Endothelial cell (in vitro differentiated cells): Measurements from ENCODE around the gene SRSF5. TPM values are rescaled to one million over a fixed set of nuclear protein-coding genes. Genes with fewer than 3 reads are reported as not detected.
A peak's percentile ranks its signal among the peaks of the same experiment; 100 is the strongest.

Experiments used
- DNase-seq: peaks from one replicate; pipeline ENCODE4 v3.0.0; 2021; ENCODE audit warnings: low spot score
- H3K27ac Mint-ChIP-seq: one replicate; pipeline ENCODE4 v1.8.0; 2021; ENCODE audit warnings: mixed read lengths, inconsistent platforms; ENCODE audit not compliant: unreplicated experiment
- H3K27me3 Mint-ChIP-seq: one replicate; pipeline ENCODE4 v1.8.0; 2021; ENCODE audit warnings: mild to moderate bottlenecking, moderate library complexity, mixed read lengths, inconsistent platforms; ENCODE audit not compliant: unreplicated experiment
- H3K36me3 Mint-ChIP-seq: one replicate; pipeline ENCODE4 v1.8.0; 2021; ENCODE audit warnings: mild to moderate bottlenecking, low read depth, mixed read lengths, inconsistent platforms; ENCODE audit not compliant: unreplicated experiment
- H3K4me1 Mint-ChIP-seq: one replicate; pipeline ENCODE4 v1.8.0; 2021; ENCODE audit warnings: mild to moderate bottlenecking, mixed read lengths, inconsistent platforms; ENCODE audit not compliant: unreplicated experiment
- H3K4me3 Mint-ChIP-seq: one replicate; pipeline ENCODE4 v1.8.0; 2021; ENCODE audit warnings: mild to moderate bottlenecking, mixed read lengths, inconsistent platforms; ENCODE audit not compliant: unreplicated experiment
- H3K9me3 Mint-ChIP-seq: one replicate; pipeline ENCODE4 v1.8.0; 2021; ENCODE audit warnings: mixed read lengths, inconsistent platforms; ENCODE audit not compliant: unreplicated experiment
- total RNA-seq: library from RNA; stranded (reverse); fragmentation: NEBNext Ultra II Directional; extraction: Animal tissue kit (Norgen Biotek cat#: 25700); gene quantifications from one replicate; pipeline ENCODE4 v1.2.1, GENCODE V29; 2021; ENCODE audit not compliant: unreplicated experiment
- TF ChIP-seq, protein P1 (sequence below): fragments of 200-600 bp; sonication (generic); IDR thresholded peaks from one replicate; pipeline ENCODE4 v1.5.0; 2021; ENCODE audit warnings: antibody characterized with exemption; ENCODE audit not compliant: unreplicated experiment

SRSF5 gene
- total RNA-seq, 1 donor from 2014 or later, result 241 TPM

DNA sequence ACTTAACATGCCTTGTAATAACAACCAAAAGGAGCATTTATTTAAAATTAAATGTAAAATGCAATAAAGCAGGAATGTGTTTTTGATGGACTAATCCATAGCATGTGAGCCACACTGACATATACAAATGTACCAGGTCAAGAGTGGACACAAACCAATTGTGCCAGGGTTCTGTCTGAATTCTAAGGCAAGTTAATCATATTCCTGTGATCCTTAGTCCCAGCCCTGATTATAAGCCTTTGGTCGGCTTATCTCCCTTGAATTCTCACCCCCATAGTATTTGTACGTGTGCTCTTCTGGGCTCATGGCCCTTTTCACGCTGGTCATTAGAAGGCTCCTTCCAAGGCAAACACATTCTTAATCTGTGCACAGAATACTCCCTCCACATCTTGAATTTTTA lies 10.6 kb upstream of the SRSF5 start:
- DNase-seq, result no peak
- Mint-ChIP-seq H3K27ac (no peak overlapping the region), H3K4me1 (no peaks in the 10 kb centered on the region), H3K27me3 (peaks cover 4% of the 10 kb centered on the region), H3K9me3 (no peaks in the 10 kb centered on the region), H3K36me3 (no peaks in the 10 kb centered on the region), H3K4me3 (no peak overlapping the region)
- TF ChIP-seq, protein P1, sequence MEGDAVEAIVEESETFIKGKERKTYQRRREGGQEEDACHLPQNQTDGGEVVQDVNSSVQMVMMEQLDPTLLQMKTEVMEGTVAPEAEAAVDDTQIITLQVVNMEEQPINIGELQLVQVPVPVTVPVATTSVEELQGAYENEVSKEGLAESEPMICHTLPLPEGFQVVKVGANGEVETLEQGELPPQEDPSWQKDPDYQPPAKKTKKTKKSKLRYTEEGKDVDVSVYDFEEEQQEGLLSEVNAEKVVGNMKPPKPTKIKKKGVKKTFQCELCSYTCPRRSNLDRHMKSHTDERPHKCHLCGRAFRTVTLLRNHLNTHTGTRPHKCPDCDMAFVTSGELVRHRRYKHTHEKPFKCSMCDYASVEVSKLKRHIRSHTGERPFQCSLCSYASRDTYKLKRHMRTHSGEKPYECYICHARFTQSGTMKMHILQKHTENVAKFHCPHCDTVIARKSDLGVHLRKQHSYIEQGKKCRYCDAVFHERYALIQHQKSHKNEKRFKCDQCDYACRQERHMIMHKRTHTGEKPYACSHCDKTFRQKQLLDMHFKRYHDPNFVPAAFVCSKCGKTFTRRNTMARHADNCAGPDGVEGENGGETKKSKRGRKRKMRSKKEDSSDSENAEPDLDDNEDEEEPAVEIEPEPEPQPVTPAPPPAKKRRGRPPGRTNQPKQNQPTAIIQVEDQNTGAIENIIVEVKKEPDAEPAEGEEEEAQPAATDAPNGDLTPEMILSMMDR, result no peak

DNA sequence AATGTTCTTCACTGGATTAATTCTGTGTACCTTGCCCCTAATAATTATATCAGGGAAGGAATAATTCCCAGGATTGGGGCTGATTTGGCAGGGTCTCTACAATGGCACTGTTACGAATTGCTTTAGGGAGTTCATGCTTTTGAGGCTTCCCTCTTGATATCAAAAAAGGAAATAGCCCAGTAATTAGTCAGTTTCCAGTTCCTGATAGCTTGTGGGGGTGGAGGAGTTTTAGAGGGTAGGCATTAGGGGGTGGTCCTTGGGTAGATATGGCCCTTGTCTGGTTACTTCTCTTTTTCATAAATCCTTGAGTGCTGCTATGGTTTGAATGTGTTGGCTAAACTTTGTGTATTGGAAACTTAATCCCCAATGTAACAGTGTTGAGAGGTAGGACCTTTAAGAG lies 6.1 kb upstream of the SRSF5 start:
- H3K36me3 Mint-ChIP-seq, result no peaks in the 10 kb centered on the region
- no peak for DNase-seq
- H3K27ac Mint-ChIP-seq, result peak overlapping the region; percentile 52
- no peak overlapping the region for H3K4me3 Mint-ChIP-seq
- H3K27me3 Mint-ChIP-seq, result no peaks in the 10 kb centered on the region
- TF ChIP-seq, protein P1, result no peak
- H3K4me1 Mint-ChIP-seq, result no peaks in the 10 kb centered on the region
- H3K9me3 Mint-ChIP-seq, result no peaks in the 10 kb centered on the region

DNA sequence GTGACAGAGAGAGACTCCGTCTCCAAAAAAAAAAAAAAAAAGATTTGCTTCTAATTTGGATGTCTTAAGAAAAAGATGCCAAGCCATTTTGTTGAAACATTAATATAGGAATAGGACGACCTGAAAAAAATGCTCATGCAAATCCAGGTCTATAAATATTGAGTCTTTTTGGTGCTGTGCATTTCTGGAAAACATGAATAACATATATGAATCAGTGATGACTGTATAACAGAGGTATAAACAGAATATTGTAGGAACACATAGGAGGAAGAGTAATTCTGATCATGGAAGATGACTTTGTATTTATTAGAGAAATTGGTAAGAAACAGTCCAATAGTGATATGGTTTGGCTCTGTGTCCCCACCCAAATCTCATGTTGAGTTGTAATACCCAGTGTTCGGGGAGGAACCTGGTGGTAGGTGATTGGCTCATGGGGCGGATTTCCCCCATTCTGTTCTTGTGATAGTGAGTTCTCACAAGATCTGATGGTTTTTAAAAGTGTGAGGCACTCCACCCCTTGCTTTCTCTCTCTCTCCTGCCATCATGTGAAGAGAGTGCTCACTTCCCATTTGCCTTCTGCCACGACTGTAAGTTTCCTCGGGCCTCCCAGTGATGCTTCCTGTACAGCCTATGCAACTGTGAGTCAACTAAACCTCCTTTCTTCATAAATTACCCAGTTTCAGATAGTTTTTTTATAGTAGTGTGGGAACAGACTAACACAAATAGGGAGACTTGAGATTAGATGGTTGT lies 3.0 kb upstream of the SRSF5 start:
- no peak for DNase-seq
- Mint-ChIP-seq H3K36me3 (peaks cover 12% of the 10 kb centered on the region), H3K4me3 (peak overlapping the region; percentile 20), H3K9me3 (no peaks in the 10 kb centered on the region), H3K27ac (no peak overlapping the region), H3K27me3 (peaks cover 19% of the 10 kb centered on the region), H3K4me1 (peaks cover 16% of the 10 kb centered on the region)
- TF ChIP-seq, protein P1, result no peak

DNA sequence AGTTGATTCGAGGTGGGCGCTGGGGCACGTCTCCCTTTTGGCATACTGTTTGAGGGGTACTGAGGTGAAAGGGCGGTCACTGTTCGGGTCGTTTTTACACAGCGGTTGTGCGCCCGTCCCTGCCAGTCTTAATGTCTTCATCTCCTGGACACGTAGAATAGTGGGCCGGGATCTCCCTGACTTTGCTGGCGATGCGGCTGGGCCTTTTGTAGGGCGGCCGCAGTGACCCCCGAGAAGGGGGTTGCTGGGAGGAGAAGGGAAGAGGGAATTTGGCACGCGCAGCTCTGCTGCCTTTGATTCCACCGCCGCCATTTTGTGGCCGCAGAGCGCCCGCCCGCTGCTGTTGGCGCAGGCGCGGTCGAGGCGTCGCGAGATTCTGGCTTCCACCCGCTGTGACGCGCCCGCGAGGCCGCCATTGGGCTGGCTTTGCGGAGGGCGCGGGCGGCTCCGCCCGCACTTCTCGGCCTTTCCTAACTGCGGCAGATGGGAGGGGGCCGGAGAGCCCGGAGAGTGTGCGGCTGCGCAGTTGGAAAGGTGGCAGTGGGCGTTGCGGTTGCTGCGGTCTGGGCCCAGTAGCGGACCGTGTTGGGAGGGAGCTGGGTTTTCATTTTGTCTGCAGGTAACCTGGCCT lies 542 bp downstream of the SRSF5 start:
- peaks cover 41% of the 10 kb centered on the region for H3K36me3 Mint-ChIP-seq
- no peaks in the 10 kb centered on the region for H3K9me3 Mint-ChIP-seq
- peaks cover 23% of the 10 kb centered on the region for H3K27me3 Mint-ChIP-seq
- H3K4me1 Mint-ChIP-seq, result peaks cover 25% of the 10 kb centered on the region
- H3K4me3 Mint-ChIP-seq, result peak overlapping the region; percentile 98
- peak overlapping the region; percentile 100 for H3K27ac Mint-ChIP-seq
- TF ChIP-seq, protein P1, result no peak
- DNase-seq, result peak; percentile 96

DNA sequence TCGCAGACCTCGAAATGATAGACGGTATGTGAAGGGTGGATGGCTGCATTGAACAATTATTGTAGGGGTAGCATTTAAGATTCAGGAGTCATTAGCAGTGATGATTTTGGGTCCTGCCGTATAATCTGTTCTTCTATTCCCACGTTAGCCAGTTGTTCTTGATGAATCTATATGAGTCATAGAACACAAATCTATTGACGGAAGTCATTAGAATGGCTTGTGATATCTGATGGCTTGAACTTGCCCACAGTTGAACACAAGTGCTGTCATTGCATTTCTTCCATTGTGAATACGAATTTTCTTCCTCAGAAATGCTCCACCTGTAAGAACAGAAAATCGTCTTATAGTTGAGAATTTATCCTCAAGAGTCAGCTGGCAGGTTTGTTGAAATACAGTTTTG lies 1.9 kb downstream of the SRSF5 start:
- TF ChIP-seq, protein P1, result no peak

More for the DNA sequence above, 1.9 kb downstream of the SRSF5 start:
- no peak for DNase-seq
- Mint-ChIP-seq H3K36me3 (peaks cover 49% of the 10 kb centered on the region), H3K9me3 (no peaks in the 10 kb centered on the region), H3K27me3 (peaks cover 25% of the 10 kb centered on the region), H3K27ac (peak overlapping the region; percentile 100), H3K4me1 (peaks cover 25% of the 10 kb centered on the region), H3K4me3 (peak overlapping the region; percentile 98)
